C4-2B (cell line): Measurements from ENCODE around the gene CSMD2.

ENCODE experiments used
- CTCF ChIP-seq: fragments of 450-650 bp; conservative IDR thresholded peaks from 2 replicates; pipeline ENCODE4 v1.5.1; 2017; ENCODE audit warnings: mild to moderate bottlenecking
- ZFX ChIP-seq: fragments of 450-650 bp; IDR thresholded peaks from 2 replicates; pipeline ENCODE4 v1.6.1; 2017

GRCh38 chr1:34125721-34126380 is 39.2 kb downstream of the CSMD2 start:
- TF ChIP-seq ZFX (no peak), CTCF (no peak)
